K562 (cell line): ENCODE results near the gene PLEKHG1. TPM values are rescaled to one million over a fixed set of nuclear protein-coding genes. Genes with fewer than 3 reads are reported as not detected.

Experiments used
- ATAC-seq: fragments of 200-7000 bp; cut with Tn5 transposase; 3 replicates; pipeline ENCODE4 v1.9.1; 2020; ENCODE audit warnings: moderate library complexity
- BruUV-seq: library from RNA; stranded (reverse); fragments of 400-500 nt; replicated peaks from 2 replicates; lab custom pipeline; 2021; lab: Mats Ljungman, UMichigan
- CTCF ChIA-PET: fragments of 300-600 bp; formaldehyde crosslinking; extraction: SDS; loops from one replicate; lab custom pipeline; 2021; ENCODE audit warnings: low intra/inter-chr PET ratio; lab: Yijun Ruan, JAX
- POLR2A ChIA-PET: fragments of 300-600, 350-650 bp; sonication (Branson Sonifier 250); formaldehyde crosslinking; extraction: SDS; loops from one replicate; lab custom pipeline; 2021; ENCODE audit warnings: antibody characterized with exemption, inconsistent platforms; lab: Yijun Ruan, JAX
- DNase-seq, 4 experiments: peaks; one replicate each; pipeline versions ENCODE4 v3.0.0 to v3.0.0-alpha.2; 2011 to 2018; ENCODE audit warnings: low spot score in 3 of 4, mixed read lengths in 3 of 4; ENCODE audit errors: extremely low read depth in 1 of 4
- FAIRE-seq: peaks from 2 replicates; lab custom pipeline; 2011; peaks lifted over from hg19 to GRCh38; lab: Jason Lieb, UNC
- H2AFZ ChIP-seq: 2 replicates; pipeline ENCODE4 v1.6.0; 2011; ENCODE audit warnings: low read depth, low read length, control low read depth, inconsistent platforms
- H3K27ac ChIP-seq: fragments of 200-600 bp; 3 replicates; pipeline ENCODE4 v1.8.0; 2011; ENCODE audit warnings: low read depth, mild to moderate bottlenecking, control low read depth, inconsistent platforms, low read length, moderate library complexity, mixed read lengths; ENCODE audit errors: extremely low read depth
- H3K27me3 ChIP-seq, 2 experiments: fragments of 300-600 bp in 1 of 2; 2 replicates in 1 of 2; 3 replicates in 1 of 2; pipeline versions ENCODE4 v1.6.0 to v1.8.0; 2011; ENCODE audit warnings: inconsistent platforms in 2 of 2, low read length in 2 of 2, mild to moderate bottlenecking in 1 of 2, mixed read lengths in 1 of 2, moderate library complexity in 1 of 2; ENCODE audit not compliant: control insufficient read depth in 2 of 2, insufficient read depth in 2 of 2
- H3K36me3 ChIP-seq: fragments of 300-600 bp; 3 replicates; pipeline ENCODE4 v1.8.0; 2011; ENCODE audit warnings: mild to moderate bottlenecking, low read length, inconsistent platforms; ENCODE audit not compliant: control insufficient read depth, insufficient read depth
- H3K4me1 ChIP-seq, 2 experiments: fragments of 200-600 bp in 1 of 2; replicated peaks in 1 of 2; 2 replicates in 1 of 2; 3 replicates in 1 of 2; pipeline versions ENCODE4 v1.5.1 to v1.8.0; 2011; ENCODE audit warnings: inconsistent platforms in 2 of 2, low read length in 2 of 2, mild to moderate bottlenecking in 1 of 2, mixed read lengths in 1 of 2, moderate library complexity in 1 of 2; ENCODE audit not compliant: control insufficient read depth in 2 of 2, insufficient read depth in 2 of 2
- H3K4me2 ChIP-seq: 2 replicates; pipeline ENCODE4 v1.6.1; 2011; ENCODE audit warnings: low read length, control low read depth, inconsistent platforms, mixed read lengths; ENCODE audit not compliant: insufficient read depth
- H3K4me3 ChIP-seq: fragments of 200-600 bp; sonication (generic), shearing (Covaris generic); 2 replicates; pipeline ENCODE4 v1.5.1; 2016; ENCODE audit warnings: control low read depth, inconsistent platforms
- H3K79me2 ChIP-seq: fragments of 200-600 bp; 3 replicates; pipeline ENCODE4 v1.8.0; 2011; ENCODE audit warnings: low read length, inconsistent platforms; ENCODE audit not compliant: control insufficient read depth, insufficient read depth
- H3K9ac ChIP-seq, 2 experiments: 2 replicates each; pipeline versions ENCODE4 v1.6.0 to v1.6.1; 2011; ENCODE audit warnings: low read depth in 2 of 2, low read length in 2 of 2, control low read depth in 1 of 2, inconsistent platforms in 1 of 2, mild to moderate bottlenecking in 1 of 2, mixed read lengths in 1 of 2; ENCODE audit not compliant: insufficient read depth in 1 of 2
- H3K9me1 ChIP-seq: one replicate; pipeline ENCODE4 v1.6.0; 2011; ENCODE audit warnings: inconsistent platforms, mild to moderate bottlenecking, low read length, moderate library complexity; ENCODE audit not compliant: control insufficient read depth, insufficient read depth
- H3K9me3 ChIP-seq: replicated peaks from 2 replicates; pipeline ENCODE4 v1.5.1; 2011; ENCODE audit warnings: low read depth, low read length, inconsistent platforms; ENCODE audit not compliant: control insufficient read depth, insufficient read depth
- H4K20me1 ChIP-seq: replicated peaks from 2 replicates; pipeline ENCODE4 v1.6.1; 2011; ENCODE audit warnings: low read length, inconsistent platforms, mixed read lengths; ENCODE audit not compliant: control insufficient read depth, insufficient read depth
- CEBPG ChIP-seq, 3 experiments: fragments of 200-800 bp in 1 of 3; sonication (Bioruptor generic) in 1 of 3; sonication (generic) in 1 of 3; formaldehyde crosslinking in 1 of 3; IDR thresholded peaks in 2 of 3; conservative IDR thresholded peaks in 1 of 3; 2 replicates each; pipeline versions ENCODE4 v1.6.1 to v1.8.0; 2016 to 2022; ENCODE audit warnings: missing compliant biosample characterization in 2 of 3, missing genetic modification characterization in 2 of 3, mild to moderate bottlenecking in 1 of 3, missing genetic modification reagents in 1 of 3
- CHD2 ChIP-seq: IDR thresholded peaks from 2 replicates; pipeline ENCODE4 v1.6.1; 2011; ENCODE audit warnings: low read depth, low read length
- EP400 ChIP-seq: fragments of 450-650 bp; IDR thresholded peaks from 2 replicates; pipeline ENCODE4 v1.6.1; 2017; ENCODE audit warnings: antibody characterized with exemption, mild to moderate bottlenecking, moderate library complexity
- GATAD2A ChIP-seq: fragments of 450-650 bp; IDR thresholded peaks from 2 replicates; pipeline ENCODE4 v1.6.1; 2017
- NFRKB ChIP-seq: fragments of 450-650 bp; IDR thresholded peaks from 2 replicates; pipeline ENCODE4 v1.6.1; 2016; ENCODE audit warnings: low read depth
- PRPF4 ChIP-seq: fragments of 200-400 bp; formaldehyde crosslinking; IDR thresholded peaks from one replicate; pipeline ENCODE4 v1.6.1; 2017; ENCODE audit warnings: low read length, low read depth, mild to moderate bottlenecking; ENCODE audit not compliant: insufficient read depth, poor library complexity, severe bottlenecking
- ZBED1 ChIP-seq: IDR thresholded peaks from 2 replicates; pipeline ENCODE4 v1.6.1; 2014
- ZNF24 ChIP-seq: fragments of 450-650 bp; IDR thresholded peaks from 2 replicates; pipeline ENCODE4 v1.6.1; 2016
- ZNF780A ChIP-seq: fragments of 250-450 bp; sonication (Bioruptor Pico); IDR thresholded peaks from 2 replicates; pipeline ENCODE4 v1.5.0; 2021; ENCODE audit warnings: mild to moderate bottlenecking
- WGBS: fragments of 100-300 bp; shearing (Covaris generic); methylation state at CpG from one replicate; pipeline ENCODE4 v1.1.6; 2016; ENCODE audit warnings: low coverage, mixed read lengths; ENCODE audit not compliant: insufficient coverage; ENCODE audit errors: missing lambda C conversion rate; 5-methylcytosine and 5-hydroxymethylcytosine counted together
- in situ Hi-C: fragments of 300-500 bp; cut with MboI; formaldehyde crosslinking; loops from 4 replicates; pipeline ENCODE4 v1.15.0; 2018; ENCODE audit warnings: inconsistent platforms, mixed read lengths
- intact Hi-C: fragments of 100-400 bp; cut with micrococcal nuclease; formaldehyde crosslinking; loops from 2 replicates; pipeline ENCODE4 v1.14.2; 2022
- polyA plus RNA-seq, 8 experiments: library from polyadenylated mRNA; depleted of rRNA in 4 of 8; stranded (reverse) in 5 of 8; unstranded in 3 of 8; fragments of >200 nt; fragmentation: Nextera tagmentation in 2 of 8; fragmentation: Illumina TruSeq in 1 of 8; extraction: Ambion mirVana in 2 of 8; extraction: Trizol in 1 of 8; gene quantifications; 2 replicates each; pipeline versions ENCODE4 v1.2.1 to v1.2.3, GENCODE V29; 2011 to 2014; ENCODE audit warnings: inconsistent platforms in 1 of 8, missing spikeins in 1 of 8
- total RNA-seq, 7 experiments: library from RNA; depleted of rRNA in 6 of 7; stranded (reverse); fragments of >200 nt in 6 of 7; fragmentation: Illumina TruSeq in 2 of 7; extraction: Trizol in 2 of 7; gene quantifications; 2 replicates each; pipeline versions ENCODE4 v1.2.1 to v1.2.3, GENCODE V29; 2011 to 2021; ENCODE audit warnings: low replicate concordance in 1 of 7
- TF ChIP-seq, protein P1 (sequence below): fragments of 450-650 bp; formaldehyde crosslinking; IDR thresholded peaks from 2 replicates; pipeline ENCODE4 v1.4.0; 2022; ENCODE audit warnings: missing genetic modification characterization

The PLEKHG1 gene
- total and polyA plus RNA-seq, 9 of the 15 experiments (the other 6 are each of a cell fraction or from before 2014, with no cell fraction given): 0.03 to 0.16 (median 0.03) TPM; not detected in 6

DNA sequence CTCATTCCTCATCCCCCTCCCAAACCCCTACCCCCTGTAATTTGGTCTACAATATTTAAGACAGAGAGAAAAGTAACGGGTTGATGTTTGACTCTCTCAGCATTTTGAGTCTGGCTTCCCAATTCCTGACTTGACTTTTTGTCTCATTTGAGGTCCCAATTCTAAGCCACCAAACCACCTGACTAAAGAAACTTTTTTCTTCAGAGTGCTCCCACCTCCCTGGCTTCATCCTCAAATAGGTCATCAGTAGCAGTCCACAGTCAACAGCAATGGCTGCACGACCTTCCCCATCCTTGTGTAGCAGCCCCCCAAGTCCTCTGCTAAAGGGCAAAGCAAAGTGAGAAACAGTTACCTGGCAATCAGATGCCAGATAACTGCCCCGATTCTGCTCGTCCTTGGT, 1.8 kb downstream of the PLEKHG1 start:
- DNase-seq: no peak
- no peaks in the 10 kb centered on the region for H3K79me2 ChIP-seq
- CTCF ChIA-PET: no interaction called here
- H3K27ac ChIP-seq: no peak overlapping the region
- TF ChIP-seq GATAD2A: no peak
- in situ Hi-C loops (no loop called here), intact Hi-C loops (loop anchor here (5.0 kb wide), 1 partner anchor 184 kb away; no protein-coding TSS in a partner anchor)
- ATAC-seq: no peak
- H3K4me3 ChIP-seq: no peak overlapping the region
- H3K9me1 ChIP-seq: no peaks in the 10 kb centered on the region
- no peak overlapping the region for H2AFZ ChIP-seq
- no peaks in the 10 kb centered on the region for H4K20me1 ChIP-seq
- WGBS: 0% methylated on average over 4 of the region's 4 CpGs
- no peaks in the 10 kb centered on the region for H3K9me3 ChIP-seq
- no peaks in the 10 kb centered on the region for H3K36me3 ChIP-seq
- no peak overlapping the region for H3K9ac ChIP-seq
- POLR2A ChIA-PET: no interaction called here
- BruUV-seq: no TSS peak
- no peak for FAIRE-seq
- H3K4me2 ChIP-seq: no peak overlapping the region
- H3K4me1 ChIP-seq: peaks cover 0 to 12% of the 10 kb centered on the region in 2 experiments; a peak in 1 of 5 replicates
- peaks cover 48 to 57% of the 10 kb centered on the region in 2 experiments for H3K27me3 ChIP-seq

DNA sequence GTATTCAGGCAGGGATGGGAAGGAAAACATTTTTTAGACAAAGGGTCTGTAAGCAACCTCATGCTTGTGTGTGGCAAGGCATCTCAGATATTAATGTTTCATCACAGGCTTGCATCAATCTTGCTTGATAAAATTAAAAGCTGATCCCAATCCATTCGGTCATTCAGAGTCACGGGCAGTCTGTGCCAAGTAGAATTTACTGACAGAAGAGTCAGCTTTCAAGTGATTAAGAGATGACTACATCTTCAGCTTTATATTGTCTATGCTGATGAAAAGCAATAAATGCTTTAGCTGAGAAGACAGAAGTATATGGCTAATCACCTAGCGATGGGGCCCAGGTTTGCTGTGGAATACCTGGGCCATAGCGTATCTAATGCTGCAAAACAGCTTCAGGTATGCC, 3.5 kb downstream of the PLEKHG1 start:
- peaks cover 0 to 12% of the 10 kb centered on the region in 2 experiments; a peak in 1 of 5 replicates for H3K4me1 ChIP-seq
- H3K9ac ChIP-seq: no peak overlapping the region
- H4K20me1 ChIP-seq: no peaks in the 10 kb centered on the region
- H3K9me3 ChIP-seq: no peaks in the 10 kb centered on the region
- ChIA-PET POLR2A (interaction anchor here (0.6 to 1.0 kb wide), 2 partner anchors 13 to 116 kb away, joined by 3 to 6 read pairs; no protein-coding TSS in a partner anchor), CTCF (no interaction called here)
- H3K27ac ChIP-seq: no peak overlapping the region
- H3K79me2 ChIP-seq: no peaks in the 10 kb centered on the region
- H2AFZ ChIP-seq: no peak overlapping the region
- intact Hi-C loops (loop anchor here (5.0 kb wide), 1 partner anchor 186 kb away; no protein-coding TSS in a partner anchor), in situ Hi-C loops (no loop called here)
- no peaks in the 10 kb centered on the region for H3K36me3 ChIP-seq
- H3K4me2 ChIP-seq: no peak overlapping the region
- FAIRE-seq (no peak), ATAC-seq (no peak), DNase-seq (no peak)
- peaks cover 43 to 52% of the 10 kb centered on the region in 2 experiments for H3K27me3 ChIP-seq
- WGBS: 1% methylated on average over 4 of the region's 4 CpGs
- no TSS peak for BruUV-seq
- H3K4me3 ChIP-seq: no peak overlapping the region
- no peaks in the 10 kb centered on the region for H3K9me1 ChIP-seq
- TF ChIP-seq ZNF780A (CRISPR knock-in tag) (no peak), CEBPG (CRISPR knock-in tag; IDR thresholded peaks at IDR 0.05) (no peak), CEBPG (tag; conservative IDR thresholded peaks at IDR 0.05 in 1 of 2, IDR thresholded peaks at IDR 0.05 in 1 of 2) (no peak), NFRKB (no peak), CHD2 (no peak), ZBED1 (no peak), PRPF4 (no peak), EP400 (no peak), ZNF24 (no peak)
- TF ChIP-seq, protein P1, sequence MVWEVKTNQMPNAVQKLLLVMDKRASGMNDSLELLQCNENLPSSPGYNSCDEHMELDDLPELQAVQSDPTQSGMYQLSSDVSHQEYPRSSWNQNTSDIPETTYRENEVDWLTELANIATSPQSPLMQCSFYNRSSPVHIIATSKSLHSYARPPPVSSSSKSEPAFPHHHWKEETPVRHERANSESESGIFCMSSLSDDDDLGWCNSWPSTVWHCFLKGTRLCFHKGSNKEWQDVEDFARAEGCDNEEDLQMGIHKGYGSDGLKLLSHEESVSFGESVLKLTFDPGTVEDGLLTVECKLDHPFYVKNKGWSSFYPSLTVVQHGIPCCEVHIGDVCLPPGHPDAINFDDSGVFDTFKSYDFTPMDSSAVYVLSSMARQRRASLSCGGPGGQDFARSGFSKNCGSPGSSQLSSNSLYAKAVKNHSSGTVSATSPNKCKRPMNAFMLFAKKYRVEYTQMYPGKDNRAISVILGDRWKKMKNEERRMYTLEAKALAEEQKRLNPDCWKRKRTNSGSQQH: no peak
